NB4 (cell line): Measurements from ENCODE around the gene KCNK3.

Experiments
- CTCF ChIP-seq: IDR thresholded peaks from one replicate; pipeline ENCODE4 v1.5.1; 2012; ENCODE audit warnings: low read depth, low read length
- MYC ChIP-seq: IDR thresholded peaks from 2 replicates; pipeline ENCODE4 v1.6.1; 2011; ENCODE audit warnings: low read depth, low read length
- POLR2A ChIP-seq: IDR thresholded peaks from 2 replicates; pipeline ENCODE4 v1.6.1; 2011; ENCODE audit warnings: mild to moderate bottlenecking; ENCODE audit not compliant: insufficient read length; ENCODE audit errors: extremely low read depth

GRCh38 chr2:26778098-26778497 lies 85.6 kb downstream of the KCNK3 start:
- TF ChIP-seq CTCF, result no peak
- no peak for TF ChIP-seq POLR2A
- no peak for TF ChIP-seq MYC
